ENCODE data around the gene METTL22.

METTL22 gene

GRCh38 chr16:8632675-8633182, 11.2 kb downstream of the METTL22 start:
- no peak for DNase-seq

GRCh38 chr16:8634991-8635736, 13.7 kb downstream of the METTL22 start:
- no peak for DNase-seq

- peak; percentile 8 for DNase-seq
These were observed 18.2 kb downstream of the METTL22 start for GRCh38 chr16:8639694-8640093.

- no peak for DNase-seq
These were observed 20.2 kb downstream of the METTL22 start for GRCh38 chr16:8641671-8642070.

GRCh38 chr16:8642146-8642545, 20.6 kb downstream of the METTL22 start:
- DNase-seq, result no peak

- no peak for DNase-seq
These were observed 23.0 kb downstream of the METTL22 start for GRCh38 chr16:8644211-8645140.

GRCh38 chr16:8645141-8645521, 23.6 kb downstream of the METTL22 start:
- DNase-seq, result no peak

- no peak for DNase-seq
These were observed 24.3 kb downstream of the METTL22 start for GRCh38 chr16:8645831-8646230.

- no peak for DNase-seq
These were observed 25.0 kb downstream of the METTL22 start for GRCh38 chr16:8646326-8647053.

GRCh38 chr16:8647721-8648318, 26.3 kb downstream of the METTL22 start:
- DNase-seq, result no peak

GRCh38 chr16:8648877-8649276, 27.4 kb downstream of the METTL22 start:
- no peak for DNase-seq

GRCh38 chr16:8649829-8650554, 28.5 kb downstream of the METTL22 start:
- no peak for DNase-seq

GRCh38 chr16:8651958-8652357, 30.5 kb downstream of the METTL22 start:
- DNase-seq, result peak; percentile 6

- DNase-seq, result no peak
These were observed 33.8 kb downstream of the METTL22 start for GRCh38 chr16:8655184-8655717.

GRCh38 chr16:8656376-8656775, 34.9 kb downstream of the METTL22 start:
- DNase-seq, result no peak

- peak; percentile 73 for DNase-seq
These were observed 39.4 kb downstream of the METTL22 start for GRCh38 chr16:8660841-8661301.

GRCh38 chr16:8661703-8662102, 40.2 kb downstream of the METTL22 start:
- no peak for DNase-seq

GRCh38 chr16:8663192-8664089, 41.9 kb downstream of the METTL22 start:
- DNase-seq, result no peak

GRCh38 chr16:8665529-8665928, 44.0 kb downstream of the METTL22 start:
- DNase-seq, result no peak

- DNase-seq, result no peak
These were observed 46.0 kb downstream of the METTL22 start for GRCh38 chr16:8667492-8667891.
